ENCODE results near the gene VAV2.

DNA sequence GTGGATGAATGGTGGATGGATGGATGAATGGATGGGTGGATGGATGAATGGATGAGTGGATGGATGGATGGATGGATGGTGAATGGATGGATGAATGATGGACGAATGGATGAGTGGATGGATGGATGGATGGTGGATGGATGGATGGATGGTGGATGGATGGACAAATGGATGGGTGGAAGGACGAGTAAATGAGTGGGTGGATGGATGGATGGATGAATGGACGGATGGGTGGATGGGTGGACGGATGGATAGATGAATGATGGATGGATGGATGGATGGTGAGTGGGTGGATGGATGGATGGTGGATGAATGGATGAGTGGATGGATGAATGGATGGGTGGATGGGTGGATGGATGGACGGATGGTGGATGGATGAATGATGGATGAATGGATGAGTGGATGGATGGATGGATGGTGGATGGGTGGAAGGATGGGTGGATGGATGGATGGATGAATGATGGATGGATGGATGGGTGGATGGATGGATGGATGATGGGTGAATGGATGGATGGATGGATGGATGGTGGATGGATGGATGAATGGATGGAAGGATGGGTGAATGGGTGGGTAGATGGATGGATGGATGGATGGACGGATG is 58.6 kb downstream of the VAV2 start:
- TF ChIP-seq CTCF (IDR thresholded peaks at IDR 0.05), result no peak
- no peak for TF ChIP-seq RAD21 (IDR thresholded peaks at IDR 0.05; ENCODE audit: low read length)
- no peak for TF ChIP-seq SMC3 (IDR thresholded peaks at IDR 0.05; ENCODE audit: low read depth, low read length)
- no peak for TF ChIP-seq TEAD4 (IDR thresholded peaks at IDR 0.05; ENCODE audit: borderline replicate concordance, insufficient read depth)
- no peak for TF ChIP-seq TCF12 (IDR thresholded peaks at IDR 0.05)
- no peak for TF ChIP-seq POLR2AphosphoS5 (IDR thresholded peaks at IDR 0.05; ENCODE audit: low read depth, low read length)

All from SK-N-SH (cell line).